Activated naive CD8-positive, alpha-beta T cell treated with anti-CD3 and anti-CD28 coated beads, Interleukin-2, amount 10 ng/mL, durations not matched to agents 7 days and 5 days (primary cell): ENCODE results near the gene MAST1. TPM values are rescaled to one million over a fixed set of nuclear protein-coding genes. Genes with fewer than 3 reads are reported as not detected.

Source experiments
- ATAC-seq: fragments of 150-1000 bp; cut with Tn5 transposase; one replicate; pipeline ENCODE4 v1.10.0; 2021; ENCODE audit warnings: low read depth, moderate library complexity
- POLR2A ChIA-PET: fragments of 350-600 bp; sonication (Branson Sonifier 250); formaldehyde crosslinking; loops from one replicate; lab custom pipeline; 2021; ENCODE audit warnings: antibody characterized with exemption; lab: Charles Lee
- DNase-seq: peaks from one replicate; pipeline ENCODE4 v3.0.0; 2021
- H3K27ac Mint-ChIP-seq: one replicate; pipeline ENCODE4 v1.8.0; 2022; ENCODE audit warnings: mild to moderate bottlenecking, mixed read lengths
- H3K27me3 Mint-ChIP-seq: one replicate; pipeline ENCODE4 v1.8.0; 2022; ENCODE audit warnings: mild to moderate bottlenecking, moderate library complexity, mixed read lengths
- H3K36me3 Mint-ChIP-seq: one replicate; pipeline ENCODE4 v1.8.0; 2021; ENCODE audit warnings: mild to moderate bottlenecking, mixed read lengths
- H3K4me1 Mint-ChIP-seq: one replicate; pipeline ENCODE4 v1.8.0; 2021; ENCODE audit warnings: mixed read lengths
- H3K4me3 Mint-ChIP-seq: one replicate; pipeline ENCODE4 v1.8.0; 2022; ENCODE audit warnings: mild to moderate bottlenecking, moderate library complexity, mixed read lengths
- H3K9me3 Mint-ChIP-seq: one replicate; pipeline ENCODE4 v1.8.0; 2021; ENCODE audit warnings: mixed read lengths
- total RNA-seq, 2 experiments: library from RNA; stranded (reverse); gene quantifications; one replicate each; pipeline ENCODE4 v1.2.3, GENCODE V29; 2021

MAST1 gene
- total RNA-seq, 2 experiments from 2014 or later, result 1.8 to 2.6 TPM

DNA sequence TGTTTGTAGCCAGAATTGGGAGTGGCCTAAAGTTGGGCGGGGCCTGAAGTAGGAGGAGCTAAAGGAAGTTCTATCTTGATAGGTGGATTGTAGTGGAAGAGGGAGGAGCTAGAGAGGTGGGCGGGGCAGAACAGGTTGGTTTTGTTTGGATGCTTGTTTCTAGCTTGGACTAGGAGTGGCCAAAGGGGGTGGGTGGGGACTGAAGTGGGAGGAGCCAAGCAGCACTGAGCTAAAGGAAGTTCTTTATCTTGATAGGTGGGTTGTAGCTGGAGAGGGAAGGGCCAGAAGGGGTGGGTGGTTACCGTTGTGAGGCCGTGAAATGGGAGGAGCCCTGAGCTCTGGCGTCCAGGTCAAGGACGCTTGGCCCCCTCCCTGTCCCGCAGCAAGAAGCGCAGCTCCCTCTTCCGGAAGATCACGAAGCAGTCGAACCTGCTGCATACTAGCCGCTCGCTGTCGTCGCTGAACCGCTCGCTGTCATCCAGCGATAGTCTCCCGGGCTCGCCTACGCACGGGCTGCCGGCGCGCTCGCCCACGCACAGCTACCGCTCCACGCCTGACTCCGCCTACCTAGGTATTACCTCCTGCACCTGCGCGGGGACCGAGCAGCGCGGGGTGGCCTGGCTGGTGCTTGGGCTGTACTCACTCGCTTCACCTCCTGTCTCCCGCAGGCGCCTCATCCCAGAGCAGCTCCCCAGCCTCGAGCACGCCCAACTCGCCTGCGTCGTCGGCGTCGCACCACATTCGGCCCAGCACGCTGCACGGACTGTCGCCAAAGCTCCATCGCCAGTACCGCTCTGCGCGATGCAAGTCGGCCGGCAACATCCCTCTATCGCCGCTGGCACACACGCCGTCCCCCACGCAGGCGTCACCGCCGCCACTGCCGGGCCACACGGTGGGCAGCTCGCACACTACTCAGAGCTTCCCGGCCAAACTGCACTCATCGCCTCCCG lies 34.9 kb downstream of the MAST1 start:
- POLR2A ChIA-PET, result interaction anchor here (0.5 to 1.3 kb wide), 12 partner anchors 12 to 1595 kb away, joined by 3 to 5 read pairs (median 4); partner anchors contain the start of genes GCDH and JUNB
- H3K36me3 Mint-ChIP-seq, result peaks cover 27% of the 10 kb centered on the region
- peak overlapping the region; percentile 37 for H3K4me3 Mint-ChIP-seq
- H3K9me3 Mint-ChIP-seq, result no peaks in the 10 kb centered on the region
- no peaks in the 10 kb centered on the region for H3K27me3 Mint-ChIP-seq
- DNase-seq (peak; percentile 57), ATAC-seq (peak; percentile 53)
- H3K27ac Mint-ChIP-seq, result no peak overlapping the region
- H3K4me1 Mint-ChIP-seq, result peaks cover 6% of the 10 kb centered on the region

GRCh38 chr19:12873891-12874745 lies 35.8 kb downstream of the MAST1 start:
- Mint-ChIP-seq H3K27me3 (no peaks in the 10 kb centered on the region), H3K36me3 (peaks cover 34% of the 10 kb centered on the region), H3K27ac (no peak overlapping the region), H3K4me1 (peaks cover 2% of the 10 kb centered on the region), H3K4me3 (no peak overlapping the region), H3K9me3 (no peaks in the 10 kb centered on the region)
- no peak for DNase-seq
- ATAC-seq, result no peak
- POLR2A ChIA-PET, result interaction anchor here (0.9 to 1.5 kb wide), 3 partner anchors 11 to 40 kb away, joined by 3 to 4 read pairs (median 3); no protein-coding TSS in a partner anchor

DNA sequence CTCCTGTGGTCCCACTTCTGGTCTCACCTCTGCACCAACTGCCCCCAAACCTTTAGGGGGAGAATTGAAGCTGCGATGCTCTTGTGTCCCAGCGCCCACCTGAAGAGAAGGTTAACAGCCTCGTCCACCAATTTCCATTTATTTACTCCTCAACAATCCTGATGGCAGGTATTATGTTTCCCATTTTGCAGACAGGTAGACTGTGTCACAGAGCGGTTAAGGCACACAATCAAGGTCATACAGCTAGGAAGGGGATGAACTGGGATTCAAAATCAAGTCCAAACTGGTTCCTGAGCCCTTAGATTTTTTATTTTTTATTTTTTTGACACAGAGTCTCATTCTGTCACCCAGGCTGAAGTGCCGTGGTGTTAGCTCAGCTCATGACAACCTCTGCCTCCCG lies 36.8 kb downstream of the MAST1 start:
- peaks cover 36% of the 10 kb centered on the region for H3K36me3 Mint-ChIP-seq
- H3K9me3 Mint-ChIP-seq, result no peaks in the 10 kb centered on the region
- no peak for DNase-seq
- POLR2A ChIA-PET, result interaction anchor here (1.5 kb wide), 1 partner anchor 10 kb away, joined by 4 read pairs; no protein-coding TSS in a partner anchor
- no peak overlapping the region for H3K4me3 Mint-ChIP-seq
- H3K27ac Mint-ChIP-seq, result no peak overlapping the region
- no peaks in the 10 kb centered on the region for H3K27me3 Mint-ChIP-seq
- no peak for ATAC-seq
- peaks cover 4% of the 10 kb centered on the region for H3K4me1 Mint-ChIP-seq

- Mint-ChIP-seq H3K4me1 (peaks cover 20% of the 10 kb centered on the region), H3K9me3 (peaks cover 2% of the 10 kb centered on the region), H3K27ac (peak overlapping the region; percentile 88), H3K27me3 (no peaks in the 10 kb centered on the region), H3K36me3 (peaks cover 15% of the 10 kb centered on the region), H3K4me3 (peak overlapping the region; percentile 94)
- no peak for DNase-seq
- POLR2A ChIA-PET, result interaction anchor here (0.8 to 3.2 kb wide), 5 partner anchors 10 to 237 kb away, joined by 3 to 28 read pairs (median 8); partner anchors contain the start of genes FARSA and GCDH
- ATAC-seq, result no peak
Observed at GRCh38 chr19:12880551-12881171, 42.3 kb downstream of the MAST1 start.

DNA sequence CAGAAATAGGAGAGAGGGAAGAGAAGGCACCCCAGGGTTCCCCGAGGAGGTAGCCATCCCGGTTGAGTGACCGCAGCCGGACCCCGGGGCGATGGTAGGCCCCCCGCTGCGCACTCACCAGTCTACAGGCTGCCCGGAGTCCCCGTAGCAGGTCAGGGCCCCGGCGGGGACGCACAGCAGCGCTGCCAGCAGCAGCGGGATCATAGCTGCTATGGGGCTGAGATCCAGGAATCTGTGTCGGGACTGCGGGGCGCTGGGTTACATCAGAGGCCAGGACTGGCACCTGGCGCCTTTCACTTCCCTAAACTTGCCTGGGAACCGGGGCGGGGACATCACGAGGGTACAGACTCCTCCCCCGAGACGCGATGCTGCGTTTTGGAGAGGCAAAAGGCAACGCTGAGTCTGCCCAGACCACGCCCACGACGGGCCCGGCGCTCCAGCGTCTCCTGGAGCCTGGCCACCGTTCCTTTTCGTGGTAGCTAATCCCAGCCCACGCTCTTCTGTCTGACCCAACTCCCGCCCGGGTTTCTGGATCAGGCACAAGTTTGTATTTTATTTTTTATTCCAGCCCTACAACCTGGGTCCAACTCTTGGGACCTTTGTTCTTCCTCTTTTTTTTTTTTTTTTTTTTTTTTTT lies 43.0 kb downstream of the MAST1 start, which contains the start of gene DNASE2:
Gene DNASE2 (minus strand): TSS at position 278 of the 637 bp plus-strand sequence. CDS start 74 bp downstream, at position 204.
- peaks cover 15% of the 10 kb centered on the region for H3K36me3 Mint-ChIP-seq

DNA sequence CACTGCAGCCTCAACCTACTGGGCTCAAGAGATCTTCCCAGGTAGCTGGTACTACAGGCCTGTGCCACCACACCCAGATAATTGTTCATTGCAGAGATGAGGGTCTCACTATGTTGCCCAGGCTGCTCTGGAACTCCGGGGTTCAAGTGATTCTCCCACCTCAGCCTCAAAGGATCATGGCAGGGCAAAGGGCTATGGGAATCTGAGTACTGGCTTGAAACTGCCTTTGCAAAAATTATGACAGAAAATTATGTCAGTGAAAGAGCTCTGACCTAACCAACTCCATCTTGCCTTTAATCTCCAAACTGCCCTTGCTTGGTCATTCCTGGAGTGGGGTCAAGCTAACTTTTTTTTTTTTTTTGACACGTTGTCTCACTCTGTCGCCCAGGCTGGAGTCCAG lies 44.3 kb downstream of the MAST1 start:
- H3K4me3 Mint-ChIP-seq, result peak overlapping the region; percentile 94
- peaks cover 2% of the 10 kb centered on the region for H3K9me3 Mint-ChIP-seq
- POLR2A ChIA-PET, result interaction anchor here (0.5 to 3.2 kb wide), 8 partner anchors 8 to 160 kb away, joined by 3 to 28 read pairs (median 6); partner anchors contain the start of genes FARSA and GCDH
- H3K27me3 Mint-ChIP-seq, result peaks cover 4% of the 10 kb centered on the region
- no peak overlapping the region for H3K27ac Mint-ChIP-seq
- DNase-seq, result no peak
- peaks cover 26% of the 10 kb centered on the region for H3K4me1 Mint-ChIP-seq
- no peak for ATAC-seq
- H3K36me3 Mint-ChIP-seq, result peaks cover 15% of the 10 kb centered on the region

More for the DNA sequence above, 43.0 kb downstream of the MAST1 start, which contains the start of gene DNASE2:
- ATAC-seq (peak; percentile 69), DNase-seq (peak; percentile 91)
- H3K4me3 Mint-ChIP-seq, result peak within 1 kb of the TSS; percentile 94
- POLR2A ChIA-PET, result interaction anchor here (0.6 to 3.2 kb wide), 9 partner anchors 9 to 236 kb away, joined by 3 to 28 read pairs (median 4); partner anchors contain the start of genes FARSA and GCDH
- no peaks in the 10 kb centered on the region for H3K27me3 Mint-ChIP-seq
- peaks cover 2% of the 10 kb centered on the region for H3K9me3 Mint-ChIP-seq
- peaks cover 21% of the 10 kb centered on the region for H3K4me1 Mint-ChIP-seq
- peak within 1 kb of the TSS; percentile 88 for H3K27ac Mint-ChIP-seq

DNA sequence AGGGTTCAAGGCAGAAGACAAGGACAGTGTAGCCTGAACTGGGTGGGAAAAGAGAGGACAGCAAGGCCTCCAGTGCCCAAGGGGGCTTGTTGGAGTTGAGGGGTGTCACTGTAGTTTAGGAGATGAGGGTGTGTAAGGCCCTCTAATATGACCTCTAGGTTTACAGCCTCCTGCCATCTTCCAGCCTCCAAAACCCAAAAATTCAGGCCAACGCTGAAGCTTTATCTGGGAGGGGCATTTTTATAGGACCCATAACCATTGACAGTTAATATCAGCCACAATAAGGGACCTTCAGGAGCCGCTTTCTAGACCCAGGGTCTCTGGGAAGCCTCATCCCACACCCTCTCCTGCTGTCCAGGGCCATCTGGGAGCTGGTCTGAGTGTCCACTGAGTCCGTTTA lies 45.9 kb downstream of the MAST1 start:
- Mint-ChIP-seq H3K27ac (peak overlapping the region; percentile 16), H3K9me3 (peaks cover 2% of the 10 kb centered on the region), H3K4me1 (peaks cover 28% of the 10 kb centered on the region), H3K4me3 (no peak overlapping the region), H3K27me3 (peaks cover 4% of the 10 kb centered on the region), H3K36me3 (peaks cover 4% of the 10 kb centered on the region)
- ATAC-seq (no peak), DNase-seq (no peak)
- POLR2A ChIA-PET, result interaction anchor here (0.9 to 2.5 kb wide), 8 partner anchors 9 to 93 kb away, joined by 3 to 20 read pairs (median 5); partner anchors contain the start of genes CALR, FARSA and JUNB

- Mint-ChIP-seq H3K4me1 (peaks cover 28% of the 10 kb centered on the region), H3K36me3 (peaks cover 4% of the 10 kb centered on the region), H3K9me3 (peaks cover 2% of the 10 kb centered on the region), H3K27ac (peak overlapping the region; percentile 89), H3K4me3 (peak overlapping the region; percentile 90), H3K27me3 (peaks cover 4% of the 10 kb centered on the region)
- DNase-seq (no peak), ATAC-seq (no peak)
- POLR2A ChIA-PET, result interaction anchor here (0.6 to 2.5 kb wide), 15 partner anchors 9 to 272 kb away, joined by 3 to 23 read pairs (median 5); partner anchors contain the start of genes CALR, FARSA, JUNB and RAD23A
Observed at GRCh38 chr19:12884627-12884925, 46.3 kb downstream of the MAST1 start.

DNA sequence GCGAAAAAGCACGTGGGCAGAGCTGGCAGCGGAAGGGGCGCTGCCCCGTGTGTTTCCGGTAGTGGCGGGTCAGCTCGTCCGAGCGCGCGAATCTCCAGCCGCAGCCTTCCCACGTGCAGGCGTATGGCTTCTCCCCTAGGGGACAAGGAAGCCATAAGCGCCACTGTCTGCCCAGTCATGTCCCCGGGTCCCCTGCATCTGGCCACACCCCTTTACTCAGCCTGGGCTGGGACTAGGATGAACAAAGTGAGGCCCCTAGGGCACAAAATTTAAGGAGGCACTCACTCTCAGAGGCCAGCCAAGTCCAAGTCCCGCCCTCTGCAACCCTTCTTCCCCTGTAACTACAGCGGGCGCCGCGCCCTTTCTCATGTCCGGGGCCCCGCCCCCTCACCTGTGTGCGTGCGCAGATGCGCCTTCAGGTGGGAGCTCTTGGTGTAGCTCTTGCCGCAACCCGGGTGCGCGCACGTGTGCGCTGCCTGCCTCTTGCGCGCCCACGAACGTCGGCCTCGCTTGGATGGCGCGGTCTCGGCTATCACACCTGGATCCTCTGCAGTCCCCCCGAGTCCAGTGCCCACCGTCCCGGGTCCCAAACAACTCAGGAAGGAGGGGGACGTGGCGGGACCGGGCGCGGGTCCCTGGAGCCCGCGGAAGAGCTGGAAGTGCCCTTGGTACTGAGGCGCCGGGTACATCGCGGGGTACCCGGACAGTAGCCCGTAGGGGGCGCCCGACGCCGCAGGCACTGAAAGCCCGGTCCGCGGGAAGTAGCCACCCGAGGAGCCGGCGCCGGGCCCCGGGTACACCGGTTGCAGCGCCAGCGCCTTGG lies 46.8 kb downstream of the MAST1 start:
- H3K27ac Mint-ChIP-seq, result peak overlapping the region; percentile 89
- H3K27me3 Mint-ChIP-seq, result peaks cover 4% of the 10 kb centered on the region
- peak; percentile 94 for DNase-seq
- peaks cover 2% of the 10 kb centered on the region for H3K36me3 Mint-ChIP-seq
- POLR2A ChIA-PET, result interaction anchor here (0.6 to 2.5 kb wide), 19 partner anchors 9 to 272 kb away, joined by 3 to 23 read pairs (median 4); partner anchors contain the start of genes CALR, FARSA, JUNB and RAD23A
- peak; percentile 75 for ATAC-seq
- H3K9me3 Mint-ChIP-seq, result peaks cover 2% of the 10 kb centered on the region
- peak overlapping the region; percentile 90 for H3K4me3 Mint-ChIP-seq
- peaks cover 29% of the 10 kb centered on the region for H3K4me1 Mint-ChIP-seq

- H3K27ac Mint-ChIP-seq, result no peak overlapping the region
- peak overlapping the region; percentile 47 for H3K4me3 Mint-ChIP-seq
- DNase-seq, result no peak
- no peak for ATAC-seq
- H3K4me1 Mint-ChIP-seq, result peaks cover 27% of the 10 kb centered on the region
- H3K36me3 Mint-ChIP-seq, result peaks cover 3% of the 10 kb centered on the region
- POLR2A ChIA-PET, result interaction anchor here (0.6 to 2.5 kb wide), 18 partner anchors 9 to 231 kb away, joined by 3 to 23 read pairs (median 4); partner anchors contain the start of genes CALR, FARSA, JUNB and RAD23A
- peaks cover 2% of the 10 kb centered on the region for H3K9me3 Mint-ChIP-seq
- H3K27me3 Mint-ChIP-seq, result peaks cover 4% of the 10 kb centered on the region
Observed at GRCh38 chr19:12885749-12886650, 47.7 kb downstream of the MAST1 start.
